ENCODE results near the gene XAGE3. TPM values are rescaled to one million over a fixed set of nuclear protein-coding genes. Genes with fewer than 3 reads are reported as not detected.
"Not testable (repeated sequence)": the region's sequence is repeated elsewhere in the genome, so short reads cannot be mapped to it uniquely, and the experiment has no call there.

The XAGE3 gene
- total RNA-seq, 2 donors from 2014 or later: not detected

DNA sequence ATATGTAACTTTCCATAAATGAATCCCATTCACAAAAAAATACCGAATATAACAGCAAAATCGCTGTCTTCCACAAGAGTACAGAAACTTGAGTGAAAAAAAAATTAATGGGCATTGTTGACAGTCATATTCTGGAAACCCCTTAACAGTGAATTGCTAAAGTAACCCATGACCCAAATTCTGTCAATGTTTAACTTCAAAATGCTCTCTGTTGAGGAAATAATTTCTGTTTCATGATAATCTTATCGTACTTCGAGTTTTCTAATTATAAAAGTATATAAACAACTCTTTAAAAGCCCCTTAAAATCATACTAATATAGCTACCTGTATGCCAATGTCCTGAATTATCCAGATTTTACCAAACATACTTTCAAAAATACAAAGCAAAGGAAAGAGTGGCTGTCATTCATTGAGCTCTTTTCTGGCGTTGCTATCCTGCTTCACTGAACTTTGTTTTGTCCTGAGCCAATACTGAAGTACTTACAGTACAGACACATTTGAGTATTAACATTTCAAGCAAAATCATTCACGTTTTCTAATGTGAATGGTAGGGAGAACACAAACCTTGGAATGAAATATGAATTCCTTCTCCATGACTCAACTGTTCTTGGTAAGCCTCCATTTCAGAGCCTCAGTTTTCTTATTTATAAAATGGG, 2.4 kb downstream of the XAGE3 start:
- H3K27ac Mint-ChIP-seq: no peak overlapping the region
- DNase-seq (ENCODE audit: low spot score in 2 of 2): no peak

DNA sequence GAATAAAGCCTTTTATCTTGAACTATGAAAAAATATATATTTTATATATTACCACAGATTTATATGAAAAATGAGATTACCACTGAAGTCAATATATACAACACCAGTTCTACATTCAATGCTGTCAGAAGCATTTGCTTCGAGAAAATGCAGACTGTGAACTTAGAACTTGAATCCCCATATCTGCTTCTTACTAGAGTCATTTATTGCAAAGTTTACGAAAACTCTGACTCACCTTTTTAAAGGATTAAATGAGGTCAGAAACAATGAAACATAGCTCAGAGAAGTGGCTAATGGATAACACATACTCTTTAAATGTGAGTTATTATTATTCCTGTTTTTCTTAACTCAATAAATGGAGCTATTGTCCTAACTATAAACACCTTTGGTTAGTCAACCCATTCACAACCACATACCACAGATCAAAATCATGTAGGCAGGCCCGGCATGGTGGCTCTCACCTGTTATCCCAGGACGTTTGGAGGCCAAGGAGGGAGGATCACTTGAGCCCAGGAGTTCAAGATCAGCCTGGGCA, 10.8 kb downstream of the XAGE3 start:
- ATAC-seq: not testable (repeated sequence)

More for the DNA sequence above, 2.4 kb downstream of the XAGE3 start:
- Mint-ChIP-seq H3K9me3 (no peaks in the 10 kb centered on the region), H3K36me3 (no peaks in the 10 kb centered on the region)
- ATAC-seq: no peak

DNA sequence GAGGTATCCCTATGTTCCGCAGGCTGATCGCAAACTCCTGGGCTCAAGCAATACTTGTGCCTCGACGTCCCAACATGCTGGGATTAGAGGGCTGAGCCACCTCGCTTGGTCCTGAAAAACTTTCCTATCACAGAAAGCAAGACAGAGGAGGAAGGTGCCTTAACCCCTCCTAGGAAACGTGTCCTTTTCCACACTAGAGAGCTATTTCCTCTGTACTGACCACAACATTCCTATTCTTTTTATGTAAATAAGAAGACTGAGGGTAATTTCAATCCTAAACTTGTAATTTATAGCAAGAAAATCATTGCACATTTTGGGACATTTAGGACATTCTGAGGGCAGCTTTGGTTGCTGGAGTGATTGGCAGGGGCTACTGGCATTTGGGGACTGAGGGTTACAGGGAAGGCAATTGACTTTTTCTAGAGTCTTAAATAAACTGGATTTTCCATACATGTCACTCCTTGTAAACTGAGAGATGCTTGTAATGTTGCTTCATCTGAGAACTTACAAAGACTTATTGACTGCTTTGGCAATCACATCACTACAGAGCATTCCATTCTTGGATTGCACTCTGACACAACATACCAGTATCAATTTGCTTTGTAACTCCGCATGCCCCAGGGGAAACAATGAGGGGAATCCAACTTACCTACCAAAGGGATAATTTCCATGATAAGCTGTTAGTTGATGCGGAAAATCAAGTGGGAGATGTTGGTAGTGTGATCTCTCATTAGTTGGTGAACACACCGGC, 15.6 kb downstream of the XAGE3 start:
- ATAC-seq (no peak), DNase-seq (ENCODE audit: low spot score in 2 of 2) (no peak)
- H3K9me3 Mint-ChIP-seq: no peaks in the 10 kb centered on the region
- no peaks in the 10 kb centered on the region for H3K36me3 Mint-ChIP-seq
- no peak overlapping the region for H3K27ac Mint-ChIP-seq

More for the DNA sequence above, 10.8 kb downstream of the XAGE3 start:
- not testable (repeated sequence) for H3K9me3 Mint-ChIP-seq; H3K36me3 Mint-ChIP-seq; H3K27ac Mint-ChIP-seq; DNase-seq (ENCODE audit: low spot score in 2 of 2)

DNA sequence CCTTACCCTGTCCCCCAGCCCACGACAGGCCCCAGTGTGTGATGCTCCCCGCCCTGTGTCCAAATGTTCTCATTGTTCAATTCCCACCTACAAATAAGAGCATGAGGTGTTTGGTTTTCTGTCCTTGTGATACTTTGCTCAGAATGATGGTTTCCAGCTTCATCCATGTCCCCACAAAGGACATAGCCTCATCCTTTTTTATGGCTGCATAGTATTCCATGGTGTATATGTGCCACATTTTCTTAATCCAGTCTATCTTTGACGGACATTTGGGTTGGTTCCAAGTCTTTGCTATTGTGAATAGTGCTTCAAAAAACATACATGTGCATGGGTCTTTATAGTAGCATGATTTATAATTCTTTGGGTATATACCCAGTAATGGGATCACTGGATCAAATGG, 24.3 kb downstream of the XAGE3 start:
- not testable (repeated sequence) for H3K9me3 Mint-ChIP-seq; DNase-seq (ENCODE audit: low spot score in 2 of 2); ATAC-seq; H3K27ac Mint-ChIP-seq; H3K36me3 Mint-ChIP-seq

DNA sequence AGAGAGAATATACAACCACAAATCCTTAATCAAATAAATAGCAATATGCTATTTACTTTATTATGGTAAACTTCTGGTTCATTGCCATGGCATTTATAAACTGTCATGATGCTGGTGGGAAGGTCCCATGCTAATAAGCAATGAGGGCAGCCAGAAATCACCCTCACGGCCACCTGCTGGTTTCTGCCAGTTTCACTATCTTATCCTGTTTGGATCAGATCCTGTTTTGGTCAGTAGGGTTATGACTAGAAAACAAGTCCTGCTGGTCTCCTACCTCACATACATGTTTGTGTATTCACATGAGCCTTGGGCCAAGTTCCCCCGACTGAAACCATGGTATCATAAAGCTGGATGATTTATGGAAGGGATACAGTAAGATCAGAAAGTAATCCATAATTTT, 28.7 kb downstream of the XAGE3 start:
- ATAC-seq (no peak), DNase-seq (ENCODE audit: low spot score in 2 of 2) (no peak)
- no peaks in the 10 kb centered on the region for H3K36me3 Mint-ChIP-seq
- no peaks in the 10 kb centered on the region for H3K9me3 Mint-ChIP-seq
- H3K27ac Mint-ChIP-seq: no peak overlapping the region

DNA sequence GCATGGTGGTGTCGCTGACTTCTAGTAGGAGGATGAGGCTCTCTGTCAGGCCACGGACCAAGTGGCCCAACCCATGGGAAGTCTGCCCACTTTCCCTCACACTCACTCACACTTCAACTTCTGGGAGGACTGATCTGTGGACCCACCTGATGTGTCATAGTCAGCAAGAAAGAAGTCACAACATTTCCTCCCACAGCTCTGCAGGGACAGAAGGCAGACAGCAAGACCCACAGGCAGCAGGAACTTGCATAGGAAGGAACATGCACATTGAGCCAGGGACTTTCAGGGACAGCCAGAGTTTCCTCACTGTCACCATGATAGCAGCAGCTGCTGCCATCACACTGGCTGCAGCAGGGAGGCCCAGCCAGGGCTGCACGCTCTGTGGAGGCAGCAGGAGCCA, 37.3 kb downstream of the XAGE3 start:
- Mint-ChIP-seq H3K27ac (no peak overlapping the region), H3K9me3 (no peaks in the 10 kb centered on the region), H3K36me3 (no peaks in the 10 kb centered on the region)
- DNase-seq (ENCODE audit: low spot score in 2 of 2): no peak
- ATAC-seq: no peak

DNA sequence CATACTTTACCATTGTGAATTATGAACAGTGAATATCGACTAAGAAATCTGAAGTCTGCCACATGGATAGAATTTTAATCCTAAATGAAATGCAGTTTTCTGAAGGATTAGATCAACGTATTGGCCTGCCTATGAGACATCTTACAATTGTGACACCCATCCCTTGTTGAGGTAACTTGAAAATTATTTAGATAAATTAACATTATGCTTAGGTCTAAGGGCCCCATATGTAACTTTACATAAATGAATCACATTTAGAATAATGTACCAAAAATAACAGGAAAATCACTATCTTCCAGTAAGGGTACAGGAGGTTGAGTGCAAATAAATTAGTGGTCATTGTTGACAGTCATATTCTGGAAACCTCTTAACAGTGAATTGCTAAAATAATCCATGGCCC, 43.3 kb downstream of the XAGE3 start:
- ATAC-seq (no peak), DNase-seq (ENCODE audit: low spot score in 2 of 2) (no peak)
- Mint-ChIP-seq H3K27ac (no peak overlapping the region), H3K9me3 (no peaks in the 10 kb centered on the region), H3K36me3 (no peaks in the 10 kb centered on the region)

DNA sequence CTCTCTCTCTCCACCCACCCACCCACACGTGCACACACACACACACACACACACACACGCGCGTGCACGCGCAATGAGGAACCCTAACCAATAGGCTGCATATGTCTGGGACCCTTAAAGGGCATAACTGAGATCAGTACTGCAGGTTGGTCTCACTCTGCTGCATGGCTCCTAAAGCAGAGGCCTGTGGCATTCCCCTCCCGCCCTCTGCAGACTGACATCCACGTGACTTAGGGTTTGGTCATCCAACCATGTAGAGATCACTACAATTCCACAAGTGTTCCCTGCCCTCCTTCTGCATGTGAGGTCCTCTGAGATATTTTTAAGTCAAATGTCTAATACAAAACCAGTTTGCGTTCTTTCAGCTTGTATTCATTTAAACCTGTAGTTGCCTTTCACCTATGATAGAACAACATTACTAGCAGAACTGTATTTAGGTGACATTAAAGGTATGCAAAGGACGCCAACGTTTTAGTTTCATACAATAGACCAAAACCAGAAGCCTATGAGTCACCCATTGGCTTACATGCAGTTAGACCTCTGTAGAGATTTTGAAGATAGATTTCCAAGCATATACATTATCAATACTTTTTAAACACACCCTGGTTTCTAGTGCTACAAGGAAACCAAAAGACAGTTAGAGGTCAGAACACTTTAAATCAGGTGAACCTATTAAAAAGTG, 46.7 kb downstream of the XAGE3 start:
- DNase-seq (ENCODE audit: low spot score in 2 of 2): no peak
- Mint-ChIP-seq H3K36me3 (no peaks in the 10 kb centered on the region), H3K9me3 (no peaks in the 10 kb centered on the region), H3K27ac (no peak overlapping the region)
- no peak for ATAC-seq

DNA sequence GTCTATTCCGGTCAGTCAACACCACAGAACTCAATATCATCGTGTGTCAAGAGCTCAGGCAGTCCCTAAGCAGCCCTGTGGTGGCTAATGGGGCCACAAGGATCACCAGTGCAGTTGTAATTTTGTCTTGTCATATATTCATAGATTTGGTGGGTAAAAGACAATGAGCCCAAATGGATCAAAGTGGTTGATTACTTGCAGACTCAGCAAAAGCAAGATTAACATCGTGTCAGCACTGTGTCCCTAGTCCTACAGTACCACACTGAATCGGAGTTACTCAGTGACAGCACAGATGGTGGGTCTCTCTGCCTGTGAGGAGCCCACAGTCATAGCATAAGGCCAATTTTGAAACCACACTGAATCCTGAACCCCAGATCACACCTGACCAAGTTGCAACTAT, 48.1 kb downstream of the XAGE3 start:
- ATAC-seq (no peak), DNase-seq (ENCODE audit: low spot score in 2 of 2) (no peak)
- H3K36me3 Mint-ChIP-seq: no peaks in the 10 kb centered on the region
- no peaks in the 10 kb centered on the region for H3K9me3 Mint-ChIP-seq
- no peak overlapping the region for H3K27ac Mint-ChIP-seq

Other genes with a start within 250 kb of the XAGE3 start
- gene SSX7, start 213.2 kb downstream of the XAGE3 start, total RNA-seq: not detected
- not detected for gene SSX2, start 160.9 kb downstream of the XAGE3 start, total RNA-seq
- not detected for gene SSX2B, start 116.8 kb downstream of the XAGE3 start, total RNA-seq
- gene SPANXN5, start 70.7 kb downstream of the XAGE3 start, total RNA-seq: not detected
- not detected for gene XAGE5, start 56.8 kb downstream of the XAGE3 start, total RNA-seq
- gene FAM156B, start 29.2 kb upstream of the XAGE3 start, total RNA-seq: 10 to 100 TPM; 19.2 to 23.3 TPM
- gene FAM156A, start 90.4 kb upstream of the XAGE3 start, total RNA-seq: 10 to 100 TPM; 28.8 to 47.1 TPM
- under 1 TPM; 0.11 to 0.14 TPM for gene GPR173, start 180.7 kb upstream of the XAGE3 start, total RNA-seq
- gene TSPYL2, start 214.3 kb upstream of the XAGE3 start, total RNA-seq: 10 to 100 TPM; 49.6 to 97.4 TPM
- 10 to 100 TPM; 25.1 to 26.0 TPM for gene KANTR, start 226.1 kb upstream of the XAGE3 start, total RNA-seq

All from activated naive CD4-positive, alpha-beta T cell treated with anti-CD3 and anti-CD28 coated beads, Interleukin-2, amount 50 U/mL, for 72 hours (primary cell).